ENCODE results near the gene CEP152.
"Not testable (repeated sequence)": the region's sequence is repeated elsewhere in the genome, so short reads cannot be mapped to it uniquely, and the experiment has no call there.

CEP152 gene

GRCh38 chr15:48803877-48804276 is 7.0 kb downstream of the CEP152 start:
- no peak for DNase-seq (ENCODE audit: low read depth)

GRCh38 chr15:48802867-48803266 is 8.0 kb downstream of the CEP152 start:
- DNase-seq (ENCODE audit: low read depth) = peak; percentile 83

- DNase-seq (ENCODE audit: low read depth) = no peak
Observed at GRCh38 chr15:48802257-48802656, 8.6 kb downstream of the CEP152 start.

- no peak for DNase-seq (ENCODE audit: low read depth)
Observed at GRCh38 chr15:48800811-48801455, 9.9 kb downstream of the CEP152 start.

- DNase-seq (ENCODE audit: low read depth) = no peak
Observed at GRCh38 chr15:48800245-48800644, 10.6 kb downstream of the CEP152 start.

- no peak for DNase-seq (ENCODE audit: low read depth)
Observed at GRCh38 chr15:48798319-48798718, 12.6 kb downstream of the CEP152 start.

GRCh38 chr15:48796930-48797329 is 13.9 kb downstream of the CEP152 start:
- no peak for DNase-seq (ENCODE audit: low read depth)

GRCh38 chr15:48796521-48796920 is 14.3 kb downstream of the CEP152 start:
- DNase-seq (ENCODE audit: low read depth) = no peak

GRCh38 chr15:48795901-48796300 is 15.0 kb downstream of the CEP152 start:
- no peak for DNase-seq (ENCODE audit: low read depth)

- no peak for DNase-seq (ENCODE audit: low read depth)
Observed at GRCh38 chr15:48794697-48795134, 16.2 kb downstream of the CEP152 start.

- DNase-seq (ENCODE audit: low read depth) = no peak
Observed at GRCh38 chr15:48792408-48792807, 18.5 kb downstream of the CEP152 start.

- not testable (repeated sequence) for DNase-seq (ENCODE audit: low read depth)
Observed at GRCh38 chr15:48790466-48791115, 20.3 kb downstream of the CEP152 start.

- DNase-seq (ENCODE audit: low read depth) = no peak
Observed at GRCh38 chr15:48785712-48786111, 25.2 kb downstream of the CEP152 start.

GRCh38 chr15:48785195-48785594 is 25.7 kb downstream of the CEP152 start:
- no peak for DNase-seq (ENCODE audit: low read depth)

- DNase-seq (ENCODE audit: low read depth) = no peak
Observed at GRCh38 chr15:48784756-48785155, 26.1 kb downstream of the CEP152 start.

- DNase-seq (ENCODE audit: low read depth) = no peak
Observed at GRCh38 chr15:48782911-48783310, 28.0 kb downstream of the CEP152 start.

- no peak for DNase-seq (ENCODE audit: low read depth)
Observed at GRCh38 chr15:48781481-48782081, 29.3 kb downstream of the CEP152 start.

GRCh38 chr15:48781017-48781416 is 29.9 kb downstream of the CEP152 start:
- DNase-seq (ENCODE audit: low read depth) = no peak

GRCh38 chr15:48778331-48778730 is 32.5 kb downstream of the CEP152 start:
- no peak for DNase-seq (ENCODE audit: low read depth)

GRCh38 chr15:48777645-48778330 is 33.1 kb downstream of the CEP152 start:
- no peak for DNase-seq (ENCODE audit: low read depth)

GRCh38 chr15:48775546-48775945 is 35.3 kb downstream of the CEP152 start:
- DNase-seq (ENCODE audit: low read depth) = no peak

GRCh38 chr15:48774484-48774883 is 36.4 kb downstream of the CEP152 start:
- no peak for DNase-seq (ENCODE audit: low read depth)

GRCh38 chr15:48766196-48766595 is 44.7 kb downstream of the CEP152 start:
- DNase-seq (ENCODE audit: low read depth) = no peak
